GM23338 (cell line): ENCODE data around the gene FICD.

Source experiments
- EZH2 ChIP-seq: fragments of 200-600 bp; sonication (generic); IDR thresholded peaks from one replicate; pipeline ENCODE4 v1.8.0; 2017; ENCODE audit warnings: antibody characterized with exemption, mild to moderate bottlenecking, low read depth; ENCODE audit not compliant: unreplicated experiment
- POLR2AphosphoS5 ChIP-seq: IDR thresholded peaks from 2 replicates; pipeline ENCODE4 v1.6.1; 2016; ENCODE audit warnings: antibody characterized with exemption, low read depth
- STAT1 ChIP-seq: IDR thresholded peaks from one replicate; pipeline ENCODE4 v1.6.1; 2016; ENCODE audit warnings: antibody characterized with exemption; ENCODE audit not compliant: unreplicated experiment
- TF ChIP-seq, protein P1 (sequence below): IDR thresholded peaks from one replicate; pipeline ENCODE4 v1.6.1; 2018; ENCODE audit warnings: antibody characterized with exemption; ENCODE audit not compliant: unreplicated experiment
- TF ChIP-seq, protein P2 (sequence below), 2 experiments: fragments of 200-600 bp in 1 of 2; sonication (generic) in 1 of 2; conservative IDR thresholded peaks; 2 replicates each; pipeline versions ENCODE4 v1.5.1 to v1.6.1; 2016 to 2017; ENCODE audit warnings: antibody characterized with exemption in 2 of 2, low read depth in 2 of 2, mild to moderate bottlenecking in 2 of 2, moderate library complexity in 1 of 2
- TF ChIP-seq, protein P3 (sequence below): fragments of 250-450 bp; sonication (Bioruptor Pico); IDR thresholded peaks from 2 replicates; pipeline ENCODE4 v1.5.0; 2020; ENCODE audit warnings: mild to moderate bottlenecking, moderate library complexity

GRCh38 chr12:108563136-108563803 is 48.2 kb downstream of the FICD start:
- TF ChIP-seq, protein P1, sequence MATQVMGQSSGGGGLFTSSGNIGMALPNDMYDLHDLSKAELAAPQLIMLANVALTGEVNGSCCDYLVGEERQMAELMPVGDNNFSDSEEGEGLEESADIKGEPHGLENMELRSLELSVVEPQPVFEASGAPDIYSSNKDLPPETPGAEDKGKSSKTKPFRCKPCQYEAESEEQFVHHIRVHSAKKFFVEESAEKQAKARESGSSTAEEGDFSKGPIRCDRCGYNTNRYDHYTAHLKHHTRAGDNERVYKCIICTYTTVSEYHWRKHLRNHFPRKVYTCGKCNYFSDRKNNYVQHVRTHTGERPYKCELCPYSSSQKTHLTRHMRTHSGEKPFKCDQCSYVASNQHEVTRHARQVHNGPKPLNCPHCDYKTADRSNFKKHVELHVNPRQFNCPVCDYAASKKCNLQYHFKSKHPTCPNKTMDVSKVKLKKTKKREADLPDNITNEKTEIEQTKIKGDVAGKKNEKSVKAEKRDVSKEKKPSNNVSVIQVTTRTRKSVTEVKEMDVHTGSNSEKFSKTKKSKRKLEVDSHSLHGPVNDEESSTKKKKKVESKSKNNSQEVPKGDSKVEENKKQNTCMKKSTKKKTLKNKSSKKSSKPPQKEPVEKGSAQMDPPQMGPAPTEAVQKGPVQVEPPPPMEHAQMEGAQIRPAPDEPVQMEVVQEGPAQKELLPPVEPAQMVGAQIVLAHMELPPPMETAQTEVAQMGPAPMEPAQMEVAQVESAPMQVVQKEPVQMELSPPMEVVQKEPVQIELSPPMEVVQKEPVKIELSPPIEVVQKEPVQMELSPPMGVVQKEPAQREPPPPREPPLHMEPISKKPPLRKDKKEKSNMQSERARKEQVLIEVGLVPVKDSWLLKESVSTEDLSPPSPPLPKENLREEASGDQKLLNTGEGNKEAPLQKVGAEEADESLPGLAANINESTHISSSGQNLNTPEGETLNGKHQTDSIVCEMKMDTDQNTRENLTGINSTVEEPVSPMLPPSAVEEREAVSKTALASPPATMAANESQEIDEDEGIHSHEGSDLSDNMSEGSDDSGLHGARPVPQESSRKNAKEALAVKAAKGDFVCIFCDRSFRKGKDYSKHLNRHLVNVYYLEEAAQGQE = no peak
- TF ChIP-seq, protein P2, sequence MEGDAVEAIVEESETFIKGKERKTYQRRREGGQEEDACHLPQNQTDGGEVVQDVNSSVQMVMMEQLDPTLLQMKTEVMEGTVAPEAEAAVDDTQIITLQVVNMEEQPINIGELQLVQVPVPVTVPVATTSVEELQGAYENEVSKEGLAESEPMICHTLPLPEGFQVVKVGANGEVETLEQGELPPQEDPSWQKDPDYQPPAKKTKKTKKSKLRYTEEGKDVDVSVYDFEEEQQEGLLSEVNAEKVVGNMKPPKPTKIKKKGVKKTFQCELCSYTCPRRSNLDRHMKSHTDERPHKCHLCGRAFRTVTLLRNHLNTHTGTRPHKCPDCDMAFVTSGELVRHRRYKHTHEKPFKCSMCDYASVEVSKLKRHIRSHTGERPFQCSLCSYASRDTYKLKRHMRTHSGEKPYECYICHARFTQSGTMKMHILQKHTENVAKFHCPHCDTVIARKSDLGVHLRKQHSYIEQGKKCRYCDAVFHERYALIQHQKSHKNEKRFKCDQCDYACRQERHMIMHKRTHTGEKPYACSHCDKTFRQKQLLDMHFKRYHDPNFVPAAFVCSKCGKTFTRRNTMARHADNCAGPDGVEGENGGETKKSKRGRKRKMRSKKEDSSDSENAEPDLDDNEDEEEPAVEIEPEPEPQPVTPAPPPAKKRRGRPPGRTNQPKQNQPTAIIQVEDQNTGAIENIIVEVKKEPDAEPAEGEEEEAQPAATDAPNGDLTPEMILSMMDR (conservative IDR thresholded peaks at IDR 0.05; ENCODE audit: low read depth in 2 of 2) = peak; percentile 84 to 92
- no peak for TF ChIP-seq EZH2
- no peak for TF ChIP-seq STAT1
- TF ChIP-seq POLR2AphosphoS5 = 0 out of 2 replicates have a peak, but pooled peaks have one; percentile 20
- TF ChIP-seq, protein P3, sequence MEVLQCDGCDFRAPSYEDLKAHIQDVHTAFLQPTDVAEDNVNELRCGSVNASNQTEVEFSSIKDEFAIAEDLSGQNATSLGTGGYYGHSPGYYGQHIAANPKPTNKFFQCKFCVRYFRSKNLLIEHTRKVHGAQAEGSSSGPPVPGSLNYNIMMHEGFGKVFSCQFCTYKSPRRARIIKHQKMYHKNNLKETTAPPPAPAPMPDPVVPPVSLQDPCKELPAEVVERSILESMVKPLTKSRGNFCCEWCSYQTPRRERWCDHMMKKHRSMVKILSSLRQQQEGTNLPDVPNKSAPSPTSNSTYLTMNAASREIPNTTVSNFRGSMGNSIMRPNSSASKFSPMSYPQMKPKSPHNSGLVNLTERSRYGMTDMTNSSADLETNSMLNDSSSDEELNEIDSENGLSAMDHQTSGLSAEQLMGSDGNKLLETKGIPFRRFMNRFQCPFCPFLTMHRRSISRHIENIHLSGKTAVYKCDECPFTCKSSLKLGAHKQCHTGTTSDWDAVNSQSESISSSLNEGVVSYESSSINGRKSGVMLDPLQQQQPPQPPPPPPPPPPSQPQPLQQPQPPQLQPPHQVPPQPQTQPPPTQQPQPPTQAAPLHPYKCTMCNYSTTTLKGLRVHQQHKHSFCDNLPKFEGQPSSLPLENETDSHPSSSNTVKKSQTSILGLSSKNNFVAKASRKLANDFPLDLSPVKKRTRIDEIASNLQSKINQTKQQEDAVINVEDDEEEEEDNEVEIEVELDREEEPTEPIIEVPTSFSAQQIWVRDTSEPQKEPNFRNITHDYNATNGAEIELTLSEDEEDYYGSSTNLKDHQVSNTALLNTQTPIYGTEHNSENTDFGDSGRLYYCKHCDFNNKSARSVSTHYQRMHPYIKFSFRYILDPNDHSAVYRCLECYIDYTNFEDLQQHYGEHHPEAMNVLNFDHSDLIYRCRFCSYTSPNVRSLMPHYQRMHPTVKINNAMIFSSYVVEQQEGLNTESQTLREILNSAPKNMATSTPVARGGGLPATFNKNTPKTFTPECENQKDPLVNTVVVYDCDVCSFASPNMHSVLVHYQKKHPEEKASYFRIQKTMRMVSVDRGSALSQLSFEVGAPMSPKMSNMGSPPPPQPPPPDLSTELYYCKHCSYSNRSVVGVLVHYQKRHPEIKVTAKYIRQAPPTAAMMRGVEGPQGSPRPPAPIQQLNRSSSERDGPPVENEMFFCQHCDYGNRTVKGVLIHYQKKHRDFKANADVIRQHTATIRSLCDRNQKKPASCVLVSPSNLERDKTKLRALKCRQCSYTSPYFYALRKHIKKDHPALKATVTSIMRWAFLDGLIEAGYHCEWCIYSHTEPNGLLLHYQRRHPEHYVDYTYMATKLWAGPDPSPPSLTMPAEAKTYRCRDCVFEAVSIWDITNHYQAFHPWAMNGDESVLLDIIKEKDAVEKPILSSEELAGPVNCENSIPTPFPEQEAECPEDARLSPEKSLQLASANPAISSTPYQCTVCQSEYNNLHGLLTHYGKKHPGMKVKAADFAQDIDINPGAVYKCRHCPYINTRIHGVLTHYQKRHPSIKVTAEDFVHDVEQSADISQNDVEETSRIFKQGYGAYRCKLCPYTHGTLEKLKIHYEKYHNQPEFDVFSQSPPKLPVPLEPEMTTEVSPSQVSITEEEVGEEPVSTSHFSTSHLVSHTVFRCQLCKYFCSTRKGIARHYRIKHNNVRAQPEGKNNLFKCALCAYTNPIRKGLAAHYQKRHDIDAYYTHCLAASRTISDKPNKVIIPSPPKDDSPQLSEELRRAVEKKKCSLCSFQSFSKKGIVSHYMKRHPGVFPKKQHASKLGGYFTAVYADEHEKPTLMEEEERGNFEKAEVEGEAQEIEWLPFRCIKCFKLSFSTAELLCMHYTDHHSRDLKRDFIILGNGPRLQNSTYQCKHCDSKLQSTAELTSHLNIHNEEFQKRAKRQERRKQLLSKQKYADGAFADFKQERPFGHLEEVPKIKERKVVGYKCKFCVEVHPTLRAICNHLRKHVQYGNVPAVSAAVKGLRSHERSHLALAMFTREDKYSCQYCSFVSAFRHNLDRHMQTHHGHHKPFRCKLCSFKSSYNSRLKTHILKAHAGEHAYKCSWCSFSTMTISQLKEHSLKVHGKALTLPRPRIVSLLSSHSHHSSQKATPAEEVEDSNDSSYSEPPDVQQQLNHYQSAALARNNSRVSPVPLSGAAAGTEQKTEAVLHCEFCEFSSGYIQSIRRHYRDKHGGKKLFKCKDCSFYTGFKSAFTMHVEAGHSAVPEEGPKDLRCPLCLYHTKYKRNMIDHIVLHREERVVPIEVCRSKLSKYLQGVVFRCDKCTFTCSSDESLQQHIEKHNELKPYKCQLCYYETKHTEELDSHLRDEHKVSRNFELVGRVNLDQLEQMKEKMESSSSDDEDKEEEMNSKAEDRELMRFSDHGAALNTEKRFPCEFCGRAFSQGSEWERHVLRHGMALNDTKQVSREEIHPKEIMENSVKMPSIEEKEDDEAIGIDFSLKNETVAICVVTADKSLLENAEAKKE = no peak
